ENCODE data around the gene USP24. TPM values are rescaled to one million over a fixed set of nuclear protein-coding genes. Genes with fewer than 3 reads are reported as not detected.
A peak's percentile ranks its signal among the peaks of the same experiment; 100 is the strongest.

The USP24 gene
- total RNA-seq, 1 experiment from 2014 or later = 35.3 TPM

GRCh38 chr1:55038974-55039341 lies 176.2 kb downstream of the USP24 start:
- Histone ChIP-seq H3K79me2 (ENCODE audit: insufficient read depth, low read length) (peaks cover 18% of the 10 kb centered on the region; the same call in 1 of the 2 replicates), H2BK5ac (ENCODE audit: insufficient read length, low read length) (no peak overlapping the region), H4K8ac (replicated peaks; ENCODE audit: insufficient read length, low read depth, low read length) (no peak overlapping the region), H3K4me1 (ENCODE audit: insufficient read depth, low read length) (peaks cover 9% of the 10 kb centered on the region; the same call in 1 of the 2 replicates), H2BK12ac (ENCODE audit: insufficient read length, low read depth, low read length) (no peak overlapping the region), H3K56ac (ENCODE audit: insufficient read length, low read depth, low read length) (no peak overlapping the region), H3K9me3 (ENCODE audit: control insufficient read depth, low read depth, low read length) (no peaks in the 10 kb centered on the region), H4K20me1 (ENCODE audit: control insufficient read depth, insufficient read depth, insufficient read length) (no peaks in the 10 kb centered on the region), H3K27ac (ENCODE audit: insufficient read length, low read depth, low read length) (no peak overlapping the region), H4K91ac (ENCODE audit: insufficient read length, low read depth, low read length) (no peak overlapping the region), H3K18ac (ENCODE audit: insufficient read length, low read depth, low read length) (no peak overlapping the region), H3K4ac (ENCODE audit: low read depth, low read length) (no peak overlapping the region), H3K23me2 (ENCODE audit: insufficient read length, low read depth, low read length, poor library complexity, severe bottlenecking) (peaks cover 21% of the 10 kb centered on the region), H2BK20ac (ENCODE audit: low read depth, low read length, poor library complexity, severe bottlenecking) (no peak overlapping the region), H3K4me2 (ENCODE audit: insufficient read depth, insufficient read length, low read length) (peak overlapping the region; percentile 46), H2AFZ (ENCODE audit: low read length) (no peak overlapping the region), H2BK120ac (ENCODE audit: low read depth, low read length, poor library complexity, severe bottlenecking) (no peak overlapping the region), H3K14ac (ENCODE audit: insufficient read depth, low read length) (no peak overlapping the region; the same call in 1 of the 2 replicates), H3K27me3 (ENCODE audit: insufficient read depth, low read length) (peaks cover 11% of the 10 kb centered on the region; the same call in 1 of the 2 replicates), H3K79me1 (ENCODE audit: insufficient read depth, low read depth, low read length, poor library complexity, severe bottlenecking) (no peaks in the 10 kb centered on the region), H4K5ac (ENCODE audit: insufficient read length, low read depth, low read length) (no peak overlapping the region), H3K23ac (ENCODE audit: insufficient read length, low read depth, low read length) (no peak overlapping the region), H3K9ac (ENCODE audit: extremely low read depth, insufficient read length, low read length) (no peak overlapping the region), H2AK5ac (ENCODE audit: insufficient read length, low read length) (no peak overlapping the region), H3T11ph (ENCODE audit: low read length) (no peak overlapping the region), H2BK15ac (ENCODE audit: low read depth, low read length) (no peak overlapping the region)
- no peak for TF ChIP-seq CTCF (conservative IDR thresholded peaks at IDR 0.05)
- Mint-ChIP-seq H3K4me3 (peak overlapping the region; percentile 82 to 93), H3K4me1 (peaks cover 41 to 53% of the 10 kb centered on the region in 2 experiments), H3K27me3 (ENCODE audit: low read depth) (peaks cover 49% of the 10 kb centered on the region), H3K9me3 (no peaks in the 10 kb centered on the region; a peak in 2 of 5 replicates), H3K27ac (no peak overlapping the region), H3K36me3 (ENCODE audit: insufficient read depth in 1 of 3, low read depth in 3 of 3) (peaks cover 6 to 17% (median 7%) of the 10 kb centered on the region in 3 experiments; a peak in 6 of 7 replicates)
- no peak for DNase-seq
- WGBS (ENCODE audit: extremely low coverage, insufficient read length, low lambda C conversion rate) = no CpG with 5 or more reads among the region's 9 CpGs

Data from H9 (cell line).